NCI-H446 treated with DMSO at 0.1 percent for 48 hours (cell line): ENCODE measurements around the gene LASP1NB.
"Not testable (repeated sequence)": the region's sequence is repeated elsewhere in the genome, so short reads cannot be mapped to it uniquely, and the experiment has no call there.

Experiments used
- DNase-seq: peaks from one replicate; lab custom pipeline; 2025; lab: John Stamatoyannopoulos, UW

Gene LASP1NB

DNA sequence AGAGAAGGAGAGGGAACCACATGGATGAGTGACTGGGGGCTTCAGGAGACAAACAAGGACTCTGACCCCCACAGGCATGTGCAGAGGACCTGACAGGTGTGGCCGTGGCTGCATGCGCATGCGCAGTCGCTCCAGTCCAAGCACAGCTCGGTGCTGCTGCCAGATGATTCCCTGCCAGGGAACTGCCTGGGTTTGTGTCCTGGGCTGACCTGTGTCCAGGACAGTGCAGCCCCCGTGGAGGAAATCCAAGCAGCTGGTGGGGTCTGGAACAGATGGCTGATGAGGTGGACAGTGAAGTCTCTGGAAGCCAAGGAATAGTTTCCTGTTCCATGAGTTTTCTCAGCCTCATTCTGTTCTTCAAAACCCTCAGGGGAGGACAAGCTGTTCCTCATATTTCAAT, 28.2 kb upstream of the LASP1NB start:
- DNase-seq: no peak

DNA sequence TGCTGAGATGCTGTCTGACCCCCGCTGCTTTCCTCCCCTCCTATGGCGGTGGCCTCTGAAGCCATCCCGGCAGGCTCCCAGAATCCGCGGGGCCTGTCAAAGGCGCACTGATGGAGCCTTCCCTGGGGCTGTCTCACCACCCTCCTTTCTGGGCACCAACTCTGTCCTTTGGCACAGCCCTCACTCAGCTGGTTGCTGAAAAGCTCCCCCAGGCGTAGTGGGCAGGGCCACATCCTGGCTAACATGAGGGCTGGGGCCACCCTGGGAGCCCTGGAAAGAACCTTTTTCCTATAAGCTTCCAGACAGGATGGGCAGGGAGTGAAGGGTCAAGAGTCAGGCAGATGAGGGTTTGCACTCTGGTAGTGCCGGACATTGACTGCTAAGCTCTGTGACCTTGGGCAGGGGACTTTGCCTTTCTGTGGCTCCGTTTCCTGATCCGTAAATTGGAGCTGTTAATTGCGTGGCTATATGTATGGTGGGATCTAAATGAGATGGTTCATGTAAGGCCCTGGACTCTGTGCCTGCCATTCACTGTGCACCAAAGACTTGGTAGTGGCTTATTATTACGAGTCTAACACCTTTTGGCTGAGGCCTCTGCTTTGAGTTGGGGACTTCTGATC, 27.6 kb upstream of the LASP1NB start:
- no peak for DNase-seq

DNA sequence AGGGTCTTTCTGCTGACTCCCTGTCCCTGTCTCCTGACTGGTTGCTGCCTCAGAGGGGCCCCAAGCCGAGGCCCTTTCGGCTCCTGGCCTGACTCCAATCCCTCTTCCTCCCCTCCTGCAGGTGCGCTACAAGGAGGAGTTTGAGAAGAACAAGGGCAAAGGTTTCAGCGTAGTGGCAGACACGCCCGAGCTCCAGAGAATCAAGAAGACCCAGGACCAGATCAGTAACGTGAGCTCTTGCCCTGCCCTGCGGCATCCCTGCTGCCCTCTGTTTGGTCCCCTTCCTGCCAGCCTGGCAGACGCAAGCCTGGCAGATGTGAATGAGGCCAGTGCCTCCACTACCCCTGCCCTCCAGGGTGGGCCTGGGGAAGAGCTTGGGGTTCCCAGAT, 27.1 kb upstream of the LASP1NB start:
- no peak for DNase-seq

DNA sequence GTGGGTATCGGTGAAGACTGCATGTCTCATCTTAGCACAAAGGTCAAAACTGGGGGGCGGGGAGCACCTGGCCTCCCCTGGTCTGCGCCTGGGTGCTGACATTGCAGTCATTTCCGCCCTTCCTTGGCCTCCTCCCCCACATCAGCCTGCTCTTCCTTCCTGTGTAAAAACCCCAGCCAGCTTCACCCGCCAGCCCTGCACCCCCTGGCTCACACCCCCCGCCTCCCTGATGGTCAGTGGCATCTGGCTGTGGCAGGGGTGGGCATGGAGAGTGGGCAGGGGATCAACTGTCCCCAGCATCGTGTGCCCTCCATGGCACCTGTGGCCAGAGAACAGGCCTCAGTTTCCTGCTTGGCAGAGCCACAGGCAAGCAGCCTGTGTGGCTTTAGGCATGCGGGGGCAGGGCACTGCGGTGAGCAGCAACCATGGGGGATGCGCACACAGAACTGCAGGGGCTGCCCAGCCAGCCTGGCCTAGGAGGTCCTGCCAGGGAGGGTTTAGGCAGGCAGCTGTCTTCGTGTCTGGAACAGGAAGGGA, 26.5 kb upstream of the LASP1NB start:
- no peak for DNase-seq

DNA sequence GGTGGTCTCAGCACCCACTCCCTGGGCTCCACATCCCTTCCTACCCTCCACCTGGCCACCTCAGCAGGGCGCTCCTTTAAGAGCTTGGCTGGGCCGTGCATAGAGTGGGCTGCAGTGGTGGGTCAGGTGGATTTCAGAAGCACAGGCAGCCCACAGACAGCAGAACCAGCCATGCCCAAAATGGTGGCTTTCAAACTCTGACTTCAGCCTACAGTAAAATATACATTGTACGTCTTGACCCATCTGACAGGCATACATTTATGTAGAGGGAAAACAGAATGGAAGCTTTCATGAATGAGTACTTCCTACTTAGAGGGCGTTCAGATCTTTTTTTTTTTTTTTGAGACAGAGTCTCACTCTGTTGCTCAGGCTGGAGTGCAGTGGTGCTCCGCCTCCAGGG, 26.0 kb upstream of the LASP1NB start:
- DNase-seq: no peak

DNA sequence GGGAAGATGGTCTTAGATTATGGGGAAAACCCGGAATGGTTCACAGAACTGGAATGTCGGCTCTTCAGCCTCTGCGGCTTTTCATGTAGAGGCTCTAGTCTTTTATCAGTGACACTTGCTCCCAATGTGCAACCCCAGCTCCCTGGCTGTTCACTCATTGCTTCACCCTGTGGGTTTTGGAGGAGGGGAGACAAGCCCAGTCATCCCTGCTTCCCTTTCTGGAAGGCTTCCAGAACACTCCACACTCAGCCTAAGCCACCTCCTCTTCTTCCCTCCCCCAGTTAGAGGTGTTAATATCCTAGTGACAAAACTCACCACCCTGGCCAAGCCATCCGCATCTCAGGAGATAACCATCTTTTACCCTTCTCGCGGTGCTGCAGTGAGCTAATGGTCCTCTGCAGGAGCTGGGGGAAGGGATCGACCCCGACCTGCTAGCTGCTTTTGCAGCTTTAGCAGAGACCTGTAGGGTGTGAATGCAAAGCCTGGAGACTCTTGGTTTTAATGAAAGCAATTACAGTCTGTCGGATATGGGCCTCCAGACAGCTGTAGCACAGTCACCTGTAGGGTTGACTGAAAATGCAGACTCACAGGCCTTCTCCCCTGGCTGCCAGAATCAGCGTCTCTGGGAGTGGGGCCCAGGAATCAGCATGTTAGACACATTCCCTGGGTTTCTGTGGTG, 24.3 kb upstream of the LASP1NB start:
- DNase-seq: no peak

DNA sequence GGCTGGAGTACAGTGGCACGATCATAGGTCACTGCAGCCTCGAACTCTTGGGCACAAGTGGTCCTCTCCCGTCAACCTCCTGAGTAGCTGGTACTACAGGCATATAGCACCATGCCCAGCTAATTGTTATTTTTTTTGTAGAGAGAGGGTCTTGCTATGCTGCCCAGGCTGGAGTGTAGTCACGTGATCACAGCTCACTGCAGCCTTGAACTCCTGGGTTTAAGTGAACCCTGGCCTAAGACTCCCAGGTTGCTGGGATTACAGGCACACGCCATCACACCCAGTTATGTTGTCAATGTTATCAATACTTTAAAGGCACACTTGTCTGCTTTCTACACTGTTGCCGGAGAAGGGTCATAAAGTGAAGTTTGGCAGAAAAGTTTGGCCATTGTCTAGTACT, 22.0 kb upstream of the LASP1NB start:
- DNase-seq: no peak

DNA sequence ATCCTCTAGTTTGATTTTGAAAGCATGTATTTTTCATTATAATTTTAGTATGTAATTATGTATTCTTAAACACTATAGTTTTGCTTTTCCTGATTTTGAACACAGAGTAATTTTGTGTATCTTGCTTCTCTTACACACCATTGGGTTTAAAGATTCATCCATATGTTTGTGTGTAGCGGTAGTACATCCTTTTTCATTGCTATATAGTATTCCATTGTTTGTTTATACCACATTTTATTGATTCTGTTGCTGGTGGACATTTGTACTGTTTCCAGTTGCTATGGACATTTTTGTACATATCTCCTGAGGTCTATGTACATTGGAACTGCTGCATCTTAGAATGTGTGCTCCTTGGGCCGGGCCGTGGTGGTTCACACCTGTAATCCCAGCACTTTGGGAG, 20.5 kb upstream of the LASP1NB start:
- DNase-seq: no peak

DNA sequence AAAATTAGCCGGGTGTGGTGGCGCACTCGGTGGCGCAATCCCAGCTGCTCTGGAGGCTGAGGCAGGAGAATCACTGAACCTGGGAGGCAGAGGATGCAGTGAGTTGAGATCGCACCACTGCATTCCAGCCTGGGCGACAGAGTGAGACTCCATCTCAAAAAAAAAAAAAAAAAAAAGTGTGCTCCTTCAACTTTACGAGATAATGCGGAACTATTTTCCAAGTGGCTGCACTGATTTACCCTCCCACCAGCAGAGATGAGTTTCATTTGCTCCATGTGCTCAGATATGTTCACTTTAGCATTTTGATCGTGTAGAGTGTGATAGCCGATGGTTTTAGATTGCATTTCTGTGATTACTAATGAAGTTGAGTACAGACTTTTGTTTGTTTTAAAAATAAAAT, 20.0 kb upstream of the LASP1NB start:
- no peak for DNase-seq

DNA sequence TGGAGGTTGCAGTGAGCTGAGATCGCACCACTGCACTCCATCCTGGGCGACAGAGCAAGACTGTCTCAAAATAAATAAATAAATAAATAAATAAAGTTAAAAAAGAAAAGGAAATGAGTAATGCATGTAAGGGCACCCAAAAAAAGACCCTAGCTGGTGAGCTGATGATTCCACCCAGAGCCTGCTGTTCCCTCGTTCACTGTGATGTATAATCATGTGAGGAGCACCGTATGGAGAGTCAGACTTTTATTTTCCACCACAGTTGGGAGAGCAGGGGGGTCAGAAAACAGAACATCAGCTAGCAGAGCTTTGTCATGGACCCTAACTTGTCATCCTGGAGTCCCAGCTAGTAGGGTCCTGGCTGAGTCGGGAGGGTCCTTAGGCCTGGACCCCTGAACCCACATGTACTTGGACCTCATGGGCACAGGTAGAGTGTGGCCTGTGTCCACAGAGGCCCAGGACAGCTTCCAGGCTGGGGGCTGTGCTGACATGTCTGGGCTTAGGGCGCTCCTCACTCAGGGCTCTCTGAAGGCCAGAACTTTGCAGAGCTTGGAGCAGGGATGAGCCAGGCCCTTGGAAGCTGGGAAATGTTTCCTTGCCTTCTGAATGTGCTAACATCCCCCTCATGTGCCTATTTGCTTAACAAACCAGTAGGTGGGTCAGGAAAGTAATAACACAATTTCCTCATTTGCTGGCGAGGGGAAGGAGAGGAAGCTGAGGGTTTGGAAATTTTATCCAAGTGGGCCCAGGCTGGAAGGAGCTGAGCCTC, 18.8 kb upstream of the LASP1NB start:
- no peak for DNase-seq

DNA sequence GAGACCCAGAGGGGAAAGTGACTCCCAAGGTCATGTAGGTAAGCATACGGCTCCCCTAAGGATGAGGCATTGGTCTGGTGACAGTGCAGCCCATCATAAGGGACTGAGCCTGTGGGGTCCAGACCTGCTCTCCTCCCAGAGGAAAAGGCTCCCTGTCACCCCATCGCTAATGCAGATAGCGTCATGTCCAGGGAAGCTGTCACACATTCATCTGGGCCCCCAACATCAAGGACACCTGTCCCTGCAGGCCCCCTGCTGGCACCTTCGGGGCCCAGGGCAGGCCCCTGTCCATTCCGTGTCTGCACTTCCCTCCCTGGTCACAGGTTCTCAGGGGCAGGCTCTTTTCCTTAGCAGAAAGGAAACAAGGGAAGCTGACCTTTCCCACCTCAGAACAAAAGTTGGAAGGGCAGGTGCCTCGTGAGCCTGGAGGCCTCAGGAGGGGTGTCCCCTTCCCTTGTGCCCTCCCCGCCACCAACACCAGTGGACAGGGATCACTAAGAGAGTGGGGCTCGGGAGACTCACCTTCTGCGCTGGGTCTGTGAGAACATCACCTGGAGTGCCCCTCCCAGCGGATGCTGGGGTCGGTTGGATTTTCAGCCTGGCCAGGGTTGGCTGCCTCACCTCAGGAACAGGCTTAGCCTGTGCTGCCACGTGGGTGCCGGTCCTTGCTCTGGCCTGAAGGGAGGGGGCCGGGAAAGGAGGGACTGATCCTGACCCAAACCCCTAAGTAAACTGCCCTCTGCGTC, 17.3 kb upstream of the LASP1NB start:
- DNase-seq: no peak

DNA sequence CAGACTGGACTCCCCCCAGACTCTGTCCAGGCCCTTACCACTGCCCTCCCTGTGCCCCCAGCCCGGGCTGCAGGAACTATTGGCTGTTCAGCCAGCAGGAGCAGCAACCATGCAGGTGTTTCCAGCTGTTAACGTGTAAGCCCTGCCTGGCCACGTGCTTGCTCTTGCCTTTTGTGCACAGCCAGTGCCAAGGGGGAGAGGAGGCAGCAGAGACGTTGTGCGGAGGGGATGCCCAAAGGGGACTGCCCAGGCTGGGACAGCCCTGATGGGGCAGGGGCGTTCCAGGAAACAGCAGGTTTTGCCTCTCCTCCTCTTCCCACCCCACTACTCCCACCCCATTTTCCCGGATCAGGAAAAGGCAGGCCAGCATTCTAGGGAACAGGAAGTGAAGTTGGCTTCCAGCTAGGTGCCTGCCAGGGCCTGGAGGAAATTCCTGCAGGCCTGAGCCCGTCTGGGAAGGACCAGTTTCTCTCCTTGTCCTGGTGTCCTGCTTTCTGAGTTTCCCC, 16.7 kb upstream of the LASP1NB start:
- no peak for DNase-seq

DNA sequence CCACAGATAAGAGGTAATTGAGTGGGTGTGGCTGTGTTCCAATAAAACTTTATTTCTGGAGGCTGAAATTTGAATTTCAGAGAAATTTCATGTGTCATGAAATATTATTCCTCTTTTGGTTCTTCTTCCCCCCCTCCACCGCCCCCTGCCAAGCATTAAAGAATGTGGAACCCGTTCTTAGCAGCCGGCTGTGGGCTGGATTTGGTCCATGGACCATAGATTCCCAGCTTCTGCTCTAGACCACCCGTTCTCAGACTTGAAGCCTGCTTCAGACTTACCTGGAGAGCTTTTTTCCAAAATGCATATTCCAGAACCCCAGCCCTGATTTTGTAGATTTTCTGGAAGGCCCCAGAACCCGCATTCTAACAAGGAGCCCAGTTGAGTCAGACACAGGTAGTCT, 15.1 kb upstream of the LASP1NB start:
- no peak for DNase-seq

DNA sequence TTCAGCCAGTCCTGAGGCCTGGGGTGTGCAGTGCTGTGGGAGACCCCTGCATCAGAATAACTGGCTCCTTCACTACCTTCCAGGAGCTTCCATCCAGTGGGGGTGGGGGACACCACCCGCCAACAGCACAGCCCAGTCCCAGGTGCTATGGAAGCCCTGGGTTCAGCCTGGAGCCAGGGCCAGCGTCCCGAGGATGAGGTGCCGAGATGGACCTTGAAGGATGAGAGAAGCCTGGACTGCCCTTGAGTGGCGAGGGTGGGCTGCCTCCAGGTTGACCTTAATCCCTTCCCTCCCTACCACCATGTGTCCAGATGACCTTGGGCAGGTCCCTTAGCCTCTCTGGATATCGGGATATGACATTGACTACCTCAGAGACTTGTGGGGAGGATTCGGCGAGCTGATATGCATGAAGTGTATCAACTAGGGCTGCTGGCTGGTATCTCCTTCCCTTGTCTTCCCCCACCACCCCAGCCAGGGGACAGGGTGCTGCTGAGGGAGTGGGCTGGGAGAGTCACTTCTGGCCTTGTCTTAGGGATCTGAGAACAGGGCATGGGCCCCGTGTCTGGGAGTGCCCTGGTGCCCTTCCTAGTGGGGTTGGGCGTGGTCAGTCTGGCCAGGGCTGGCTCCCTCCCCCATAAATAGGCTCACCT, 14.2 kb upstream of the LASP1NB start:
- DNase-seq: no peak

DNA sequence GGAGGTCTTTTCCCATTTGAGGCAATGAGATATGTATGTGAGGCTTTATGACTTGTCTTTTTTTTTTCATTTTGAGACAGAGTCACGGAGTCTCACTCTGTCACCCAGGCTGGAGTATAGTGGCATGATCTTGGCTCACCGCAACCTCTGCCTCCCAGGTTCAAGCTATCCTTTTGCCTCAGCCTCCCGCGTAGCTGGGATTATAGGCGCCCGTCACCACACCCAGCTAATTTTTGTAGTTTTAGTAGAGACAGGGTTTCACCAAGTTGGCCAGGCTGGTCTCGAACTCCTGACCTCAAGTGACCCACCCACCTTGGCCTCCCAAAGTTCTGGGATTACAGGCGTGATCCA, 13.7 kb upstream of the LASP1NB start:
- DNase-seq: not testable (repeated sequence)

DNA sequence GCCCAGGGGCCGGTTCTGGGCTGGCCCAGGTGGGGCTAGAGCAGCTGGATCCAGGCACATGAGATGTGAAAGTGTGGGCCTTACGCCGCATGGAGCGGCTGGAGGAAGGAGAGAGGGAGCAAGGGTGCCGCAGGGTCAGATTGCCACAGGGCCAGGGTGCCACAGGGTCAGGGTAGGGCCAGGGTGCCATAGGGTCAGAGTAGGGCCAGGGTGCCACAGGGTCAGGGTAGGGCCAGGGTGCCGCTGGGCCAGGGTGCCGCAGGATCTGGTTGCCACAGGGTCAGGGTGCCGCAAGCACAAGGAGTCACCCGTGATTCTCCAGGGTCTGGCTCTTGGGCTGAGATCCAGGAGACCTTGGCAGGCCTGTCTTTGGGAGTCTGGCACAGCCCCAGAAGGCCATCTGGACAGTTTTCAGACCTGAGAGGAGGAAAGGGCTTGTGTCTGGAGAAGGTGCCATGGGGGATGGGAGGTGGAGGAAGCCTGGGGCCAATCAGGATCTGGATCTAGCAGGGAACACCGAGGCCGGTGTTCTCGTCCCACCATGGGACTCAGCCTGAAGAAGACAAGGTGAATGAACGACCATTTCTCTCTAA, 13.1 kb upstream of the LASP1NB start:
- DNase-seq: no peak

DNA sequence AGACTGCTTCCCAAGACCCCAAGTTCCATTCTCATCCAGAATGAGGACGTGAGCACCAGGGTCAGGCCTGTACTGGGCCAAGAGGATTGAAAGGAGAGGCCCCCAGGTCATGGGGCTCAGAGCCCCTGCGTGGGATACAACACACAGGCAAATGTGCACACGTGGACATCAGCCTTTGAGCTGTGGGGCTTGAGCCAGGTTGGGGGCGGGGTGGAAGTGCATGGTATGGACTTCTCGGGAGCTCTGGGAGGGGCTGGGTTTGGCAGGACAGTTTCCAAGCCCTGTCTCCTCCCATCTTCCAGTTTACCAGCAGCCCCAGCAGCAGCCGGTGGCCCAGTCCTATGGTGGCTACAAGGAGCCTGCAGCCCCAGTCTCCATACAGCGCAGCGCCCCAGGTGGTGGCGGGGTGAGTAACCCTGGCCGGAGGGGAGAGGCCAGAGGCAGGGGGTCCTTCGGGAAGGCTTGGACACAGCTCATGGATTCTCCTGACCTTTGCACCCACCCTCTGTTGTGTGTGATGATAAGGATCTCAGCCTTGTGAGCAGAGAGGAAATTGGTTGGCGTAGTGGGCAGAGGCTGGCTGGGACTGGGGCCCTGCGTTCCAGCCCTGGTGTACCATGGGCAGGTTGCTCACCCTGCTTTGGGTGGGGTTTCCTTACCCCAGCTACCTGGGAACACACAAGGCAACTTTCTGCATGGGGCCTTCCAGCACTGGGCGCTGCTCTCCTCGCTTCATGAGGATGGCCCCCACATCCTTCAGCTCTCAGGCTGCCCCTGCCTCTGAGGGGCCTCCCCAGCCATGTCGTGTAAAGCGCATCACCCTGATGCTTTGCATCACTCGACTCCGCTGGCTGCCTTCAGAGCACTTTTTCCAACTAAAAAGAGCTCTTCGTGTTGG, 10.4 kb upstream of the LASP1NB start:
- DNase-seq: no peak

DNA sequence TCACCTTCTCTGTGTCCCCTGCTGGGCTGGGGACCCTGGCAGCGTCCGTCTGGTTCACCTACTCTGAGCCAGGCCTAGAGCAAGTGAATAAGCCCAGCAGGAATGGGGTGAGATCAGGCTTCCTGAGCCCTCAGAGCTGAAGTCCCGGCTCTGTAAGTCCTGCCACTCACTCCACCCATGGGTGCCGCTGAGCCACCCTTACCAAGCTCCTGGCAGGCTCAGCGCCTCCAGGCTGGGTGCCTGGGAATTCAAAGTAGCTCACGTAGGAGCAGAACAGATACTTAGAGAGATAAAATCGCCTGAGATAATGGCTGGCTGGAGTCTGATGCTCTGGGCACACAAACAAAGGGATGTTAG, 9.8 kb upstream of the LASP1NB start:
- no peak for DNase-seq

DNA sequence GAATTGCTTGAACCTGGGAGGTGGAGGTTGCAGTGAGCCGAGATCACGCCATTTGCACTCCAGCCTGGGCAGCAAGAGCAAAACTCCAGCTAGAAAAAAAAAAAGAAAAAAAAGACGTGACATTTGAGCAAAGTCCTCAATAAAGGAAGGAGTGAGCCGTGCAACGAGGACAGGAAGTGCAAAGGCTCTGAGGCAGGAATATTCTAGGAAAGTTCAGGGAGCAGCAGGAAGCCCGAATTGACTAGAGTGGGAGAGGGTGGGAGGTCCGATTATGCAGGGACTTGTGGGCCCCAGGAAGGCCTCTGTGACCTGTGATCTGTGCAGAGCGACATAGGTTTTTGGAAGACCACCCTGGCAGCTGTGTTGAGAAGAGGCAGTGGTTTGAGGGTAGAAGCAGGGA, 8.6 kb upstream of the LASP1NB start:
- DNase-seq: no peak

DNA sequence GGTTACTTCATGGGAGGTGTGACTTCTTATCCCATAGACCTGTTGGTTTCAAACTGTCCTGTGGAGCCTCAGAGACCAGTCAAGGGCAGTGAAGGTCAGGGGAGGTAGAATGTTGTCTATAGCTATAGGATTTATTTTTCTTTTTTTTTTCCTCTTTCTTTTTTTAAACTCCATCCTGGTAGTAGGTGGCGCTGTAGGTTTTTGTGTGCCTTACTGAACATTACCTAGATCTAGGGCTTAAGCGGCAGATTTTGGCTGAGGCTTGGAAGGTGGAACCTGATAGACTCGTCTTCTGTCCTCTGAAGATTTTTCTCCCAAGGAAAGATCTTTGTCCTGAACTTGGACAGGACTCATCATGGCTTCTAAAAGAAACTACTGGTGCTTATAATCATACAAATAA, 8.2 kb upstream of the LASP1NB start:
- no peak for DNase-seq
